H9 (cell line): Measurements from ENCODE around the gene PLXNB1. TPM values are rescaled to one million over a fixed set of nuclear protein-coding genes. Genes with fewer than 3 reads are reported as not detected.

ENCODE experiments used
- DNase-seq: peaks from one replicate; pipeline ENCODE4 v3.0.0-alpha.2; 2017
- H2AFZ ChIP-seq: one replicate; pipeline ENCODE4 v1.6.1; 2013; ENCODE audit warnings: mild to moderate bottlenecking, low read length, control low read depth, moderate library complexity
- H2AK5ac ChIP-seq: 2 replicates; pipeline ENCODE4 v1.6.1; 2013; ENCODE audit warnings: low read length, control low read depth, mixed read lengths; ENCODE audit not compliant: insufficient read length
- H2BK120ac ChIP-seq: one replicate; pipeline ENCODE4 v1.6.1; 2013; ENCODE audit warnings: low read depth, mild to moderate bottlenecking, low read length, control low read depth, inconsistent platforms; ENCODE audit not compliant: poor library complexity, severe bottlenecking
- H2BK12ac ChIP-seq: 2 replicates; pipeline ENCODE4 v1.6.1; 2013; ENCODE audit warnings: low read length, control low read depth, mixed read lengths, low read depth; ENCODE audit not compliant: insufficient read length
- H2BK15ac ChIP-seq: 2 replicates; pipeline ENCODE4 v1.6.1; 2013; ENCODE audit warnings: low read depth, low read length, control low read depth
- H2BK20ac ChIP-seq: one replicate; pipeline ENCODE4 v1.6.1; 2013; ENCODE audit warnings: low read depth, mild to moderate bottlenecking, low read length, control low read depth, inconsistent platforms; ENCODE audit not compliant: poor library complexity, severe bottlenecking
- H2BK5ac ChIP-seq: 2 replicates; pipeline ENCODE4 v1.6.1; 2013; ENCODE audit warnings: low read length, control low read depth, mixed read lengths; ENCODE audit not compliant: insufficient read length
- H3K14ac ChIP-seq: 2 replicates; pipeline ENCODE4 v1.6.1; 2013; ENCODE audit warnings: low read length, control low read depth; ENCODE audit not compliant: insufficient read depth
- H3K18ac ChIP-seq: 2 replicates; pipeline ENCODE4 v1.6.1; 2013; ENCODE audit warnings: low read depth, mild to moderate bottlenecking, mixed read lengths, low read length, control low read depth; ENCODE audit not compliant: insufficient read length
- H3K23ac ChIP-seq: 2 replicates; pipeline ENCODE4 v1.6.1; 2013; ENCODE audit warnings: low read length, control low read depth, mixed read lengths, low read depth; ENCODE audit not compliant: insufficient read length
- H3K23me2 ChIP-seq: 2 replicates; pipeline ENCODE4 v1.6.1; 2013; ENCODE audit warnings: low read depth, mild to moderate bottlenecking, mixed read lengths, low read length, control low read depth; ENCODE audit not compliant: insufficient read length, poor library complexity, severe bottlenecking
- H3K27ac ChIP-seq: 2 replicates; pipeline ENCODE4 v1.5.1; 2013; ENCODE audit warnings: low read length, control low read depth, mixed read lengths, low read depth; ENCODE audit not compliant: insufficient read length
- H3K27me3 ChIP-seq: 2 replicates; pipeline ENCODE4 v1.6.1; 2013; ENCODE audit warnings: low read length, control low read depth, inconsistent platforms; ENCODE audit not compliant: insufficient read depth
- H3K4ac ChIP-seq: 2 replicates; pipeline ENCODE4 v1.6.1; 2013; ENCODE audit warnings: low read depth, mild to moderate bottlenecking, control low read depth, inconsistent platforms, low read length, moderate library complexity
- H3K4me1 ChIP-seq: 2 replicates; pipeline ENCODE4 v1.6.1; 2013; ENCODE audit warnings: low read length, control low read depth, inconsistent platforms; ENCODE audit not compliant: insufficient read depth
- H3K4me2 ChIP-seq: 2 replicates; pipeline ENCODE4 v1.6.1; 2013; ENCODE audit warnings: low read length, control low read depth, mixed read lengths; ENCODE audit not compliant: insufficient read length, insufficient read depth
- H3K56ac ChIP-seq: 2 replicates; pipeline ENCODE4 v1.6.1; 2013; ENCODE audit warnings: low read depth, mild to moderate bottlenecking, mixed read lengths, low read length, control low read depth; ENCODE audit not compliant: insufficient read length
- H3K79me1 ChIP-seq: 2 replicates; pipeline ENCODE4 v1.6.1; 2013; ENCODE audit warnings: low read depth, mild to moderate bottlenecking, moderate library complexity, low read length, control low read depth, inconsistent platforms; ENCODE audit not compliant: insufficient read depth, poor library complexity, severe bottlenecking
- H3K79me2 ChIP-seq: 2 replicates; pipeline ENCODE4 v1.6.1; 2013; ENCODE audit warnings: low read length, control low read depth, inconsistent platforms; ENCODE audit not compliant: insufficient read depth
- H3K9ac ChIP-seq: 2 replicates; pipeline ENCODE4 v1.6.1; 2013; ENCODE audit warnings: low read length, control low read depth, mixed read lengths; ENCODE audit not compliant: insufficient read length; ENCODE audit errors: extremely low read depth
- H3K9me3 ChIP-seq: one replicate; pipeline ENCODE4 v1.6.1; 2013; ENCODE audit warnings: low read depth, low read length, inconsistent platforms; ENCODE audit not compliant: control insufficient read depth
- H3T11ph ChIP-seq: one replicate; pipeline ENCODE4 v1.6.1; 2013; ENCODE audit warnings: mild to moderate bottlenecking, low read length, control low read depth, inconsistent platforms
- H4K20me1 ChIP-seq: one replicate; pipeline ENCODE4 v1.6.1; 2013; ENCODE audit not compliant: control insufficient read depth, insufficient read length, insufficient read depth
- H4K5ac ChIP-seq: 2 replicates; pipeline ENCODE4 v1.6.1; 2013; ENCODE audit warnings: low read depth, mild to moderate bottlenecking, mixed read lengths, low read length, control low read depth; ENCODE audit not compliant: insufficient read length
- H4K8ac ChIP-seq: replicated peaks from 2 replicates; pipeline ENCODE4 v1.6.1; 2013; ENCODE audit warnings: low read length, control low read depth, mixed read lengths, low read depth; ENCODE audit not compliant: insufficient read length
- H4K91ac ChIP-seq: 2 replicates; pipeline ENCODE4 v1.6.1; 2013; ENCODE audit warnings: low read depth, mild to moderate bottlenecking, moderate library complexity, mixed read lengths, low read length, control low read depth; ENCODE audit not compliant: insufficient read length
- H3K27ac Mint-ChIP-seq, 3 experiments: 2 replicates in 2 of 3; 3 replicates in 1 of 3; pipeline ENCODE4 v1.8.0; 2020 to 2021; ENCODE audit warnings: mixed read lengths in 3 of 3, mild to moderate bottlenecking in 1 of 3, moderate library complexity in 1 of 3
- H3K27me3 Mint-ChIP-seq: 2 replicates; pipeline ENCODE4 v1.8.0; 2021; ENCODE audit warnings: low read depth, mild to moderate bottlenecking, moderate library complexity, mixed read lengths
- H3K36me3 Mint-ChIP-seq, 3 experiments: 2 replicates in 2 of 3; 3 replicates in 1 of 3; pipeline ENCODE4 v1.8.0; 2020 to 2021; ENCODE audit warnings: low read depth in 3 of 3, mixed read lengths in 3 of 3; ENCODE audit not compliant: insufficient read depth in 1 of 3
- H3K4me1 Mint-ChIP-seq, 2 experiments: 2 replicates each; pipeline ENCODE4 v1.8.0; 2020; ENCODE audit warnings: mixed read lengths in 2 of 2
- H3K4me3 Mint-ChIP-seq, 2 experiments: 2 replicates in 1 of 2; 3 replicates in 1 of 2; pipeline ENCODE4 v1.8.0; 2020 to 2021; ENCODE audit warnings: mild to moderate bottlenecking in 2 of 2, mixed read lengths in 2 of 2, moderate library complexity in 1 of 2
- H3K9me3 Mint-ChIP-seq, 2 experiments: 2 replicates in 1 of 2; 3 replicates in 1 of 2; pipeline ENCODE4 v1.8.0; 2020; ENCODE audit warnings: mild to moderate bottlenecking in 2 of 2, mixed read lengths in 2 of 2, moderate library complexity in 1 of 2
- CTCF ChIP-seq: fragments of 200-600 bp; sonication (generic); conservative IDR thresholded peaks from 3 replicates; pipeline ENCODE4 v1.8.0; 2021; ENCODE audit warnings: antibody characterized with exemption, mild to moderate bottlenecking
- WGBS: extraction: QIAGEN DNeasy Blood & Tissue Kit; methylation state at CpG from one replicate; pipeline ENCODE4 v1.1.7; 2013; ENCODE audit warnings: missing lambda C conversion rate, low lambda C conversion rate, mixed read lengths; ENCODE audit not compliant: insufficient read length; ENCODE audit errors: extremely low coverage; 5-methylcytosine and 5-hydroxymethylcytosine counted together
- total RNA-seq: library from RNA; stranded (reverse); gene quantifications from 2 replicates; pipeline ENCODE4 v1.2.1, GENCODE V29; 2021

The PLXNB1 gene
- total RNA-seq, 1 experiment from 2014 or later: 184 TPM

DNA sequence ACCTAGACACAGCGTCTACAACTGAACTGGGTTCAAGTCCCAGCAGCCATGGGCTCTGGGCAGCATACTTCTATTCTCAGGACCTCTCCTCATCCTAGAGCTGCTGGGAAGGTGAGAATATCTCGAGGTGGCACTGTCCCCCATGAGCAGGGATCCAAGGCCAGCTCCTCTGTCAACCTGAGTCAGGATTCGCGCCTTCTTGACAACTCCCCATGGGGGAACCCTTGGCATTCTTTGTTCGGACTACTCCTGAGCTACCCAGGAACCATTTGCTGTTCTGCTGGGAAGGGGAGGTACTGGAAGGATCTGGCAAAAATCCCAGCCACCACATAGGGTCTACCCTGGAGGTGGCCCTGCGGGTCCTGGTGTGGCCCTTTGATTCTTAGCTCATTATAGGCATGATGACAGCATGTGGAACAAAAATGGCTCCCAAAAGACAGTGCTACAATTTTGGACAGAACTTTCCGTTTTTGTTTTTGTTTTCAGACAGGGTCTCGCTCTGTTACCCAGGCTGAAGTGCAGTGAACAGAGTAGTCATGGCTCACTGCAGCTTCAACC lies 22.3 kb downstream of the PLXNB1 start:
- Histone ChIP-seq H3K56ac (no peak overlapping the region), H4K8ac (no peak overlapping the region), H3K79me1 (no peaks in the 10 kb centered on the region), H4K20me1 (no peaks in the 10 kb centered on the region), H3K4me2 (no peak overlapping the region), H4K91ac (no peak overlapping the region), H3T11ph (no peak overlapping the region), H2AFZ (no peak overlapping the region), H4K5ac (no peak overlapping the region), H3K23me2 (no peaks in the 10 kb centered on the region), H3K27me3 (no peaks in the 10 kb centered on the region), H2BK120ac (no peak overlapping the region), H2BK20ac (no peak overlapping the region), H3K9ac (no peak overlapping the region), H3K14ac (no peak overlapping the region), H2BK15ac (no peak overlapping the region), H3K23ac (no peak overlapping the region), H3K18ac (no peak overlapping the region), H2BK5ac (no peak overlapping the region), H3K27ac (no peak overlapping the region), H3K4me1 (no peaks in the 10 kb centered on the region), H2BK12ac (no peak overlapping the region), H3K9me3 (no peaks in the 10 kb centered on the region), H2AK5ac (no peak overlapping the region), H3K4ac (no peak overlapping the region), H3K79me2 (no peaks in the 10 kb centered on the region)
- no peak for TF ChIP-seq CTCF
- no peaks in the 10 kb centered on the region; the same call in 1 of the 2 replicates for H3K27me3 Mint-ChIP-seq
- H3K9me3 Mint-ChIP-seq: no peaks in the 10 kb centered on the region
- peaks cover 56 to 95% (median 90%) of the 10 kb centered on the region in 3 experiments for H3K36me3 Mint-ChIP-seq
- no peak overlapping the region for H3K4me3 Mint-ChIP-seq
- H3K4me1 Mint-ChIP-seq: no peaks in the 10 kb centered on the region
- no peak overlapping the region; a peak in 2 of 7 replicates for H3K27ac Mint-ChIP-seq
- WGBS: no CpG with 5 or more reads among the region's 8 CpGs
- no peak for DNase-seq
